Right kidney (tissue), 9 donors: Measurements from ENCODE around the gene AMACR.
A peak's percentile ranks its signal among the peaks of the same experiment; 100 is the strongest.

Source experiments
- DNase-seq: peaks from one replicate; pipeline ENCODE4 v3.0.0-alpha.2; 2016
- long read RNA-seq, 8 donors: transcript quantifications; one replicate each; lab custom pipeline, GENCODE V29; 2026

AMACR gene
- long read RNA-seq, donor 1, full-length matches to known transcripts: 71 of 83 reads
- long read RNA-seq, donor 1, partial matches to known transcripts: 12 of 83 reads
- long read RNA-seq, donor 1, other reads (novel, unspliced or antisense): 0 of 83 reads
- long read RNA-seq, donor 2, full-length matches to known transcripts: 38 of 38 reads
- long read RNA-seq, donor 2, partial matches to known transcripts: 0 of 38 reads
- long read RNA-seq, donor 2, other reads (novel, unspliced or antisense): 0 of 38 reads
- long read RNA-seq, donor 3, full-length matches to known transcripts: 18 of 24 reads
- long read RNA-seq, donor 3, partial matches to known transcripts: 6 of 24 reads
- long read RNA-seq, donor 3, other reads (novel, unspliced or antisense): 0 of 24 reads
- long read RNA-seq, donor 4, full-length matches to known transcripts: 29 of 36 reads
- long read RNA-seq, donor 4, partial matches to known transcripts: 7 of 36 reads
- long read RNA-seq, donor 4, other reads (novel, unspliced or antisense): 0 of 36 reads
- long read RNA-seq, donor 5, full-length matches to known transcripts: 48 of 60 reads
- long read RNA-seq, donor 5, partial matches to known transcripts: 12 of 60 reads
- long read RNA-seq, donor 5, other reads (novel, unspliced or antisense): 0 of 60 reads
- long read RNA-seq, donor 6, full-length matches to known transcripts: 42 of 58 reads
- long read RNA-seq, donor 6, partial matches to known transcripts: 16 of 58 reads
- long read RNA-seq, donor 6, other reads (novel, unspliced or antisense): 0 of 58 reads
- long read RNA-seq, donor 7, full-length matches to known transcripts: 59 of 83 reads
- long read RNA-seq, donor 7, partial matches to known transcripts: 24 of 83 reads
- long read RNA-seq, donor 7, other reads (novel, unspliced or antisense): 0 of 83 reads
- long read RNA-seq, donor 8, full-length matches to known transcripts: 47 of 58 reads
- long read RNA-seq, donor 8, partial matches to known transcripts: 11 of 58 reads
- long read RNA-seq, donor 8, other reads (novel, unspliced or antisense): 0 of 58 reads

DNA sequence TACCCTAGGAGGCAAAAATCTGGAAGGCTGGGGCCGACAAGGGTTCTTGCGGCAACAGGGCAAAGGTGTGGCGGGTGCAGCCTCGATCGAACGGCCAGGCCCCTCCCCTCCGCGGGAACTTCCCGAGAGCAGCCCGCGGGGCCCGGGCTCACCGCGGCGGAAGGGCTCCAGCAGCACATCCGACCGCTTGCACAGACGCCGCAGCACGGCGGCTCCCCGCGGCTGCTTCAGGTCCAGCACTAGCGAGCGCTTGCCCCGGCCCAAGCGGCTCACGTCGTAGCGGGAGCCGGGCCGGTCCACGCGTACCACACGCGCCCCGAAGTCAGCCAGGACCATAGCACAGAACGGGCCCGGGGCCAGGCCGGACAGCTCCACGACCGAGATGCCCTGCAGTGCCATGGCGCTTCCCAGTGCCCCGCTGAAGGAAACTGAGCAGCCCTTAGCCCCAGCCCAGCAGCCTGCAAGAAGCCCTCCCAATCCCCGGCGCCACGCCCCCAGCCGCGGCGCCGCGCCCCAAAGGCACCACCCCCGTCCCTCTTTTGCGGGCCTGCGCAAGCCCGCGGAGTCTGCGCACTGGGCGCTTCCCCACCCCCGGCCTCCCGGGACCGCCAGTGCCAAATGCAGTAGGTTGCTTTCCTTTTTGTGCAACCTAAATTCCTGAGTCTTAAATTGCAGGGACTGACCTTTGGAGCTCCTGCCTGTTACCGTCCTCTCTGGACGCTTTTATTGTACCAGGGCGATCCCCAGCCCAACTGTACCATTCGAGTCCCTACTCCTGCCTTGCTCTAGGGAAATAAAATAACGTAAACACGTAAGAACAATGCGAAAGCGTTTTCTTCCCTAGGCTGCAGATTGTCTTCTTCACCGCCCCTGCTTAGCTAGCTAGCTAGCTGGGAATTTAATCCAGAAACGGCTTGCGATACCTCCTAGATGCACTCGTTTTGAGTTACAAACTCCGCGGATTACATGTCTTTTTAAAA lies at the start of gene AMACR:
Gene AMACR (minus strand): TSS at position 430 of the 980 bp plus-strand sequence. CDS start 31 bp downstream, at position 399.
- DNase-seq: peak; percentile 99

GRCh38 chr5:34057569-34057968 lies 49.7 kb upstream of the AMACR start:
- DNase-seq: no peak

- no peak for DNase-seq
Measured at GRCh38 chr5:34057118-34057517, 49.3 kb upstream of the AMACR start.

- DNase-seq: no peak
Measured at GRCh38 chr5:34055667-34056066, 47.8 kb upstream of the AMACR start.

DNA sequence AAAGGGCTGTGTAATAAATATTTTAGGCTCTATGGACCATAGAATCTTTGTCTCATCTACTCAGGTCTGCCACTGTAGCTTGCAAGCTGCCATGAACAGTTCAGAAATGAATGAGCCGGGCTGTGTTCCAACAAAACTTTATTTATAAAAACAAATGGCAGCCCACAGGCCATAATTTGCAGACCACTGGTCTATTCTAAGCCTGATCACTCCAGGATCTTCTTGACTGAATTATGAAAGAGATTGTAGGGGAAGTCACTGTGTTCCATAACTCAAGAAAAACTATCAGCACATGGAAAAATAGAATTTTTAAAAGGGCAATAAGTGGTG lies 46.5 kb upstream of the AMACR start:
- no peak for DNase-seq

DNA sequence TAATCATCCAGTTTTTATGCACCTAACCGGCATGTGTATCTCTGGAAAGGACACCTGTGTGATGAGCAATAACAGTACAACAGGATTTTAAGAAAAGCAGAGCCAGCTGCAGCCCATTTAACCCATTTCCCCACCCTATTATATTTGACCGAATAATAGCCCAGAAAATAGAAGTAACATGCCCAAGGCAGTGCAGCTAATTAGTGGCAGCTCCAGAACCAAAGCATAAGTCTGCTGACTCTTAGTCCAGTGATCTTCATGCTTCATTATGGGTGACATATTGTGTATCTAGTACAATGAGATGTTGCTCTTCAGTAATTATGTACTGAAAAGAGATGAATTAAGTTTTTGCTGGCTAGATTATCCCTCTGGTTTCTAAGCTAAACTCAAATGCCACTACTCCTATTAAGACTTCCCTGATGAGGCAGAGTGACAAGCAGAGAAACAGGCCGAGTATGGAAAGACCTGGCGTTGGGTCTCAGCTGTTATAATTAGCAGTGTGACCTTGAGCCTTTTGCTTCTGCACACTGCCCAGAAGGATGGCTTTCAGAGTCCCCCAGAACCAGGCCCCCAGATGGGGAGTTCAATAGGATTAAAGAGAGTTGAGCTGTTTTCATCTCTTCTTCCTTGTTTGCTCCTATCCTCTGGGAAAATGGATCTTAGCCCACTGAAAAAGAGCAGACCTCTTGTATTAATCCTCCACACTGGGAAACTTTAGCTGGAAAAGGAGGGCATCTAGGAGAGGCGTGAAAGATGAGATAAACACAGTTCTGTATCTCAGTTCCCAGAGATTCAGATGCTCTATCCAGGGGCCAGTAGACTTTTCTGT lies 45.9 kb upstream of the AMACR start:
- DNase-seq: no peak

- no peak for DNase-seq
Measured at GRCh38 chr5:34053133-34053532, 45.3 kb upstream of the AMACR start.

DNA sequence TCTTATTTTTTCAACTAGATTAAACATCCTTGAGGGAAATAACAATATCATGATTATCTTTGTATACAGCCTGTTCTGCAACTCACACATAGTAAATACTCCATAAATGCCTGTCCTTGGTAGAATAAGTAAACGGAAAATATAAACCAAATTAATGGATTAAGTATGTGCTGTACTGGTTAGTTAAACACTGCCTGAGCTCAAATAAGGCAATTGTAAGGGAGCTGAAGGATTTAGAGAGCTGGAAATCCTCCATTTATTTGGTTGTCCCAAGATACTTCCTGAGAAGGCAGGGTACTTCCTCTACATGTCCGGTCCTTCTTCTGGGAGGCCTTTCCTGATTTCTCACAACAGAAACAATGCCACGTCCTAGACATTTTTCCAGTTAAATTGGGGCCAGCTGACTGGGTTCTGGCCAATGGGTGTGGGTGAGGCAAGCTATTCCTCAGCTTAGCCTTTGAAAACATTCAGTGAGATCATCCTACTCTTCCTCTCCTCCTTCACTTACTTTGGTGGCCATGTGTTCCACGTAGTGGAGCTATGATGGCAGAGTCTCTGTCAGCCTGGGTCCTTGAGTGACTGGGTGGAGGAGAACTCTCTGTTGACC lies 43.6 kb upstream of the AMACR start:
- no peak for DNase-seq

DNA sequence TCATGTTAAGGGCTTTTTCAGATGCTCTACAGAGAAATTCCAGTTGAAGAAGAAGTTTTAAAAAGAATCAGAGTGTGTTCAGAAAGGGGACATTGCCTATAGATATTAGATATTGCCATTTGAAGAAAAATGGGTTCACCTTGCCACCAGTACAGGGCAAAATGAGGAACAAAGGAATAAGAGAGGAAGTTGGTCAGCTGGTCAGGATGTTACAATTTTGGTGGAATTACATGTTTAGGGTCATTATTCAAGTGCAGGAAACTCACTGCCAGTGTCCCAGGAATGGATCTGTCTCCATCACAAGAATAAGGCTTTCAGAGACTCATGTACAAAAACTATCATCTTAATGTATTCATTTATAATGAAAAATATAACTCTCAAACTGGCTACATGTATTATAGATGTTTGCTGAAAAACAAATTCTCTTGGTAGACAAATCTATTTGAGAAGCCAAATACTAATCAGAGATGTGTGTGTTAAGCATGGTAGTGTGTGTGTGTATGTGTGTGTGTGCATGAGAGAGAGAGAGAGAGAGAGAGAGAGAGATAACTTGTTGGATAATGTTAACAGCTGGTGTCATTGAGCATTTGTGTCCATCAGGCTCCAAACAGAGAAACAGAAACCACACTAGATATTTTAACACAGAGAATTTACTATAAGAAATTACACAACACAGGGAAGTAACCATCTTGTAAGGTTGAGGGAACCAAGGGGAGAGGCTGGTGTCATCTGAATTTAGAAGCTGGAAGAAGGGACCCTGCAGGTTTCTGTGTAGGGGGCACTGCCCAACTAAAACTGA lies 40.1 kb upstream of the AMACR start:
- DNase-seq: no peak

GRCh38 chr5:34047143-34047542 lies 39.3 kb upstream of the AMACR start:
- DNase-seq: no peak

GRCh38 chr5:34045996-34046395 lies 38.1 kb upstream of the AMACR start:
- DNase-seq: no peak

- no peak for DNase-seq
Measured at GRCh38 chr5:34045023-34045422, 37.2 kb upstream of the AMACR start.

DNA sequence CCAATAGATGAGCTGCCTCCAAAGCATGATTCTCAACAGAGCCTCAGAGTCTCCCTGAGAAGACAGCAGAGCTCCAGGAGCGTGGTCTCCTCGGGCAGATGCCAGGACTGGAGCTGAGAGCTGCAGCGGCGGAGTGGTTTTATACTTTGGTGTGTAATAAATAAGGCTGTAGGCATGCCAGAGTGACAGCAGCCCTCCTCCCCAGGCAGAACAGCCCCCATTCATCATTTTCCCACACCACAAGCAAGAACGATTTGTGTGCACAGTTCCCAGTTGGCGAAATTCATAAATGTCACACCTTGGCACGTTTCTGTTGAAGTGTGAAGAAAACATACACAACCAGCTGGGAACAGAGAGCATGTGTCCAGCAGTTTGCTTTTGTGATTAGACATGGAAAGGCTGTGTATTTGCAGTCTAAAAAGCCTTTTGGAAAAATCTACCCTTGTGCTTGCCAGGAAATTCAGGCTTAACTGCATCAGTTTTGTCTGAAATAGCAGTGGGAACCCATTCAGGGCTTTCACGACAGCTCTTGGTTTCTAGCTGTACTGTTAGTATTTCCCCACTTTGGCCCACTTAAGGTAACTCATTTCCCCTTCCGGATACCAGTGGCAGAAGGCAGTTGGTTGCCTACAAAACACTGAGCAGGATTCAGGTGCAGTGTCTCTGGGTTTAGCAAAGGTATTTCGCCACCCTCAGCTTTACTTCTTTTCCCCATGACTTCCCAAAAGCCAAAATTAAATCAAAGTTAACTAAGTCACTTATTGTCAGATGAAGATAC lies 35.4 kb upstream of the AMACR start, which contains the start of gene C1QTNF3:
Gene C1QTNF3 (minus strand): TSS at position 115 of the 778 bp plus-strand sequence. CDS start 88 bp downstream, at position 27.
- no peak for DNase-seq

DNA sequence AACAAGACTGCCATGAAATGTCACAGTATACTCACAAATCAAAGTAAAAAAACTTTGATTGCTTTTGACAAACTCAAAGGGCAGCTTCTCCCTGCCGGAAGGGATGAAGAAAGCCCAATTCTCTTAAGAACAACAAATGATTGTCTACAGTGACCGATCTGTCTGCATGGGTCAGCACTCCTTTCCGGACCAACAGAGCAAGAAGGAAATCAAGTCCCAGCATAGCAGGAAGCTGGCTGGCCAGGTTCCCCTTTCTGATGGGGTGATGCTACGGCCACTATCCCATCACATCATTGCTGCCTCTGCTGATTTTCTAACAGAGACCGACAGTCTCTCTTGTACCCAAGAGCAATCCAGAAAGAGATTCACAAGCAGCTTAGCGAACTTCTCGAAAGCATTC lies 34.5 kb upstream of the AMACR start:
- DNase-seq: peak; percentile 55

DNA sequence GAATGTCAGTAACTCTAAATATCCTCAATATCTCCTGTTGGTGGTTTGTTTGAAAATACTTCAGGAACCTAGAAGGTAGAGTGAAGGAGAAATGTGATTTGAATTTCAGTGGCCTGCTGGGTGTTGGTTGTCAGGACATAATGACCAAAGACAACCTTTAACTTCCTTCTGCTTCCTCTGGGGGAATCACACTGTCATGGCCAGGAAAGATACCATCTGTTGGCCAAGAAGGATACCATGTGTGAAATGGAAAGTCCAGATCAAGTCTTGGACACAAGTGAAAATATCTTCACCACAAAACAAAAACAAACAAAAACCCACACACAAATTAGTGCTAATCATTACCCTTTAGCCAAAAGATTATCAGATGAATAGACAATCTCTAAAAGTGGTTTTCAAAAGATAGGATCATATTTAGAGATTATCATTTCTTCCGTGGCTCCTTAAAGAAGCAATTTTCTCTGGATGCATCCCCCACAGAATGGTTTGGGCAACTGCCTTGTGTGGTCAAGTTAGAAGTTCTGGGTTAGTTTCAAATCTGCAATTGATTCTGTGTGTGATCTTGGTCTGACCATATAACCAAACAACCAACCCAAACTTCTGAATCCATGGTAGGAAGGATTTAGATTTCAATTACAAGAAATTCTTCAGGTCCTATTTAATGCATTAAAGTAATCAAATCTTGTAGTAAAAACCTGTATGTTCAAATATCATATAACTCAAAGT lies 33.6 kb upstream of the AMACR start:
- DNase-seq: no peak

GRCh38 chr5:34040472-34040871 lies 32.6 kb upstream of the AMACR start:
- no peak for DNase-seq

DNA sequence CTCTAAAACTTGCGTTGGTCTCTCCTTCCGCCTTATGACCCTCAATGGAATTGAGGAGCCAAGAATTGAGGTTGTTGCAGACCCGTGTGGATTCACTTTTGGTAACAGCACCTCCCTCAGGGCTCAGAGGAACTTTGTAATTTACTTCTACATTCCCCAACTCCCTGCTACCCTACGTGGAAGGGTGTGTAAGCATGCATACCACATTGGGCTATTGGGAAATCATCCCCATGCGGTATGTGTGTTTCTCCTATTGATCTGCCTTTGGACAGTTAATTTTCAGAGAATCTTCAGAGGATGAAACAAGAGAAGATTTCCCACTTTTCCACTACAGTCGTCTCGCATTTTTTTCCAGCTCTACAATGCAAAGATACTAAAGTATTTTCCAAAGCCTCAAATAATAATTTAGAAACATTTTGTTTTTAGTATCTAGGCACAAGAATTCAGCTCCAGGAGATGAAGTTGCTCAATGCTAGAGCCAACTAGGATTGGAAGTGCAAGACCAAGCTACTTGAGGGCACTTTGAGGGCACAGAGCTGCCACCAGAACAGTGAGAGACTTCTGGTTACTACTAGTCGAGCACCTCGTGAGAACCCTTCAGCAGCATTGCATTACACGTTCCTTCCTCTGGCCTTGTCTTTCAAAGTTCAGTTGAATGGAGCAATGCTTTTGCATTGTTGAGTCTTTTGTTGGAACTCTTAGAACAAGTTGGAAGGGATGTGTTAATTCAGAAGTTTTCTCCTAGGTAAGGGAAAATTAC lies 31.7 kb upstream of the AMACR start:
- DNase-seq: no peak
